C4-2B (cell line): ENCODE data around the gene STAU1.

ENCODE experiments used
- H3K27ac ChIP-seq: fragments of 450-650 bp; 2 replicates; pipeline ENCODE4 v1.5.1; 2017
- ZFX ChIP-seq: fragments of 450-650 bp; IDR thresholded peaks from 2 replicates; pipeline ENCODE4 v1.6.1; 2017
- TF ChIP-seq, protein P1 (sequence below): fragments of 450-650 bp; conservative IDR thresholded peaks from 2 replicates; pipeline ENCODE4 v1.5.1; 2017; ENCODE audit warnings: mild to moderate bottlenecking

STAU1 gene

DNA sequence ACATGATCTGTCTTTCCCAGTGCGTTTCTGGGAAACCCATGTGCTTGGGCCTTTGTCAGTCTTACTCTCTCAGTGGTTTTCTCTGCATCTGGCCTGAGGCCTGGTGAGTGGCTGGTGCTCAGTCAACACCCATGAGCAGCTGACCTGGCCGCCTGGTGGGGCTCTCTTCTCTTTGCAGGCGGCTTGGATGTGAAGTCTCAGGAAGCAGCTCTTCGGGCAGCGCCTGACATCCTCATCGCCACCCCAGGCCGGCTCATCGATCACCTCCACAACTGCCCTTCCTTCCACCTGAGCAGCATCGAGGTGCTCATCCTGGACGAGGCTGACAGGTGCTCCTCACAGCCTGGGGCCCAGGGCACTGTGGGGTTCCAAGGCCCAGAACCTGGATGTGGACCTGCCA, 41.9 kb upstream of the STAU1 start:
- no peak for TF ChIP-seq ZFX
- TF ChIP-seq, protein P1, sequence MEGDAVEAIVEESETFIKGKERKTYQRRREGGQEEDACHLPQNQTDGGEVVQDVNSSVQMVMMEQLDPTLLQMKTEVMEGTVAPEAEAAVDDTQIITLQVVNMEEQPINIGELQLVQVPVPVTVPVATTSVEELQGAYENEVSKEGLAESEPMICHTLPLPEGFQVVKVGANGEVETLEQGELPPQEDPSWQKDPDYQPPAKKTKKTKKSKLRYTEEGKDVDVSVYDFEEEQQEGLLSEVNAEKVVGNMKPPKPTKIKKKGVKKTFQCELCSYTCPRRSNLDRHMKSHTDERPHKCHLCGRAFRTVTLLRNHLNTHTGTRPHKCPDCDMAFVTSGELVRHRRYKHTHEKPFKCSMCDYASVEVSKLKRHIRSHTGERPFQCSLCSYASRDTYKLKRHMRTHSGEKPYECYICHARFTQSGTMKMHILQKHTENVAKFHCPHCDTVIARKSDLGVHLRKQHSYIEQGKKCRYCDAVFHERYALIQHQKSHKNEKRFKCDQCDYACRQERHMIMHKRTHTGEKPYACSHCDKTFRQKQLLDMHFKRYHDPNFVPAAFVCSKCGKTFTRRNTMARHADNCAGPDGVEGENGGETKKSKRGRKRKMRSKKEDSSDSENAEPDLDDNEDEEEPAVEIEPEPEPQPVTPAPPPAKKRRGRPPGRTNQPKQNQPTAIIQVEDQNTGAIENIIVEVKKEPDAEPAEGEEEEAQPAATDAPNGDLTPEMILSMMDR: no peak
- H3K27ac ChIP-seq: no peak overlapping the region

- no peak overlapping the region for H3K27ac ChIP-seq
- TF ChIP-seq, protein P1: no peak
- TF ChIP-seq ZFX: no peak
These were observed 41.2 kb upstream of the STAU1 start for GRCh38 chr20:49229381-49229780.

DNA sequence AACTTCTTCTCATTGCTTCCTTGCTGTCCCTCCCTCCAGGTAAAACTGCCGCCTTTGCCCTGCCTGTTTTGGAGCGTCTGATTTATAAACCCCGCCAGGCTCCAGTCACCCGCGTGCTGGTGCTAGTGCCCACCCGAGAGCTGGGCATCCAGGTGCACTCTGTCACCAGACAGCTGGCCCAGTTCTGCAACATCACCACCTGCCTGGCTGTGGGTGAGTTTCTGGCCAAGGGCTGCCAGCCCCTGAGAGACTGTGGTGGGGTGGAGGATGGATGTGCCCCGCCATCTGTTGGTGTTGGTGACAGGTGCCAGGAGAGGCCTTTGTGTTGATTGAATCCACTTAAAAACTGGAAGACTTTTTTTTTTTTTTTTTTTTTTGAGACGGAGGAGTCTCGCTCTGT, 40.5 kb upstream of the STAU1 start:
- H3K27ac ChIP-seq: no peak overlapping the region
- TF ChIP-seq, protein P1: no peak
- TF ChIP-seq ZFX: no peak

- H3K27ac ChIP-seq: no peak overlapping the region
- no peak for TF ChIP-seq ZFX
These were observed 37.8 kb upstream of the STAU1 start for GRCh38 chr20:49225896-49226295.

GRCh38 chr20:49219924-49220831, 32.0 kb upstream of the STAU1 start:
- peak overlapping the region; percentile 84 for H3K27ac ChIP-seq
- TF ChIP-seq ZFX: no peak
- TF ChIP-seq, protein P1: no peak

DNA sequence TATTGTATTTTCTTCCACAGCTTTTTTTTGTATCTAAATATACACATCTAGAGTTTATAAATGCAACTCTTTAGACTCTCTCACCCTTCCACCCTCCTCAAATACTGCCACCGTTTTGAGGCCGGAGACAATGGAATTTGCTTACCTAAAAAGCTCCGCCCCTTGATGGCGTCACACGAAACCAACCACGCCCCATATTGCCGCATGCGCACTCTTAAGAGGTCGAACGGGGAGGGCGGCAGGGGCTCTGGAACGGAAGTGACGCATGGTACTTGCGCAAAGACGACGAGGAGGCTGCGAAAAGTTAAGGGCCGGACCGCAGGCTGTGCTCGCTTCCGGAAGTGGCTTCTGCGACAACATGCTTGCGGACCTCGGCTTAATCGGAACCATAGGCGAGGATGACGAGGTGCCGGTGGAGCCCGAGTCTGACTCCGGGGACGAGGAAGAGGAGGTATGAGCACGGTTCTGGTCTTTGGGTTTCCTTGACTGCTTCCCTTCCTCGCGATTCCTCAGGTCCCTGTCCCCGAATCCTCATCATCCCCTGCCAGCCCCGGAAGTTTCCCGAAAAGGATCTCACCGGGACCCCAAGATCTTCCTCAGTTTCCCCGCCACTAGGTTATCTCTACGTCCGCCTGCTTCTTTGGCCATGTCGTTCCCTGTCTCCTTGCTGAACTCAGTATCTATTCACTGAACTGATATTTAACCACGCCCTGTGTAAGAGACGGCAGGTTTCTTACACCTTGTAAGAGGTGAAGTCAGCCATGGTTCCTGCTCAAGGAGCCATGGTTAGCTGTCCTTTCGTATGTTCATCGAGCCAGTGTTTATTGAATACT, 31.2 kb upstream of the STAU1 start, which contains the start of gene DDX27:
Gene DDX27, plus strand, starts transcription at position 326 of the 833 bp plus-strand sequence. Its CDS starts 33 bp downstream, at position 359.
- H3K27ac ChIP-seq: peak within 1 kb of the TSS; percentile 84
- TF ChIP-seq, protein P1: no peak
- TF ChIP-seq ZFX: no peak

DNA sequence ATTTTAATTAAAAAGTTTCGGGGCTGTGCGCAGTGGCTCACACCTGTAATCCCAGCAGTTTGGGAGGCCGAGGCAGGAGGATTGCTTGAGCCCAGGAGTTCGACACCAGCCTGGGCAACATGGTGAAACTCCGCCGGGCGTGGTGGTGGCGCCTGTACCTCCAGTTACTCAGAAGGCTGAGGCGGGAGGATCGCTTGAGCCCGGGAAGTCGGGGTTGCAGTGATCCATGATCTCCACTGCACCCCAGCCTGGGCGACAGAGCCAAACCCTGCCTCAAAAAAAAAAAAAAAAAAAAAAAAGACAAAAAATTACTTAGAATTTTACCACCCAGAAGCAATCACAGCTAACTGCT, 30.6 kb upstream of the STAU1 start:
- H3K27ac ChIP-seq: peak overlapping the region; percentile 84

- no peak for TF ChIP-seq ZFX
- TF ChIP-seq, protein P1: peak; percentile 92
These were observed 29.0 kb upstream of the STAU1 start for GRCh38 chr20:49216991-49217578.

More at GRCh38 chr20:49216991-49217578, 29.0 kb upstream of the STAU1 start:
- H3K27ac ChIP-seq: no peak overlapping the region
